DND-41 (cell line): Measurements from ENCODE around the gene ABHD6.

Experiments
- EZH2 ChIP-seq: IDR thresholded peaks from 3 replicates; pipeline ENCODE4 v1.6.1; 2012; ENCODE audit warnings: borderline replicate concordance, low read depth, mild to moderate bottlenecking, moderate library complexity, low read length, inconsistent platforms; ENCODE audit not compliant: severe bottlenecking
- TF ChIP-seq, protein P1 (sequence below): IDR thresholded peaks from 2 replicates; pipeline ENCODE4 v1.5.1; 2012; ENCODE audit warnings: borderline replicate concordance, low read length, moderate library complexity, mild to moderate bottlenecking; ENCODE audit not compliant: poor library complexity, severe bottlenecking; ENCODE audit errors: extremely low read depth

DNA sequence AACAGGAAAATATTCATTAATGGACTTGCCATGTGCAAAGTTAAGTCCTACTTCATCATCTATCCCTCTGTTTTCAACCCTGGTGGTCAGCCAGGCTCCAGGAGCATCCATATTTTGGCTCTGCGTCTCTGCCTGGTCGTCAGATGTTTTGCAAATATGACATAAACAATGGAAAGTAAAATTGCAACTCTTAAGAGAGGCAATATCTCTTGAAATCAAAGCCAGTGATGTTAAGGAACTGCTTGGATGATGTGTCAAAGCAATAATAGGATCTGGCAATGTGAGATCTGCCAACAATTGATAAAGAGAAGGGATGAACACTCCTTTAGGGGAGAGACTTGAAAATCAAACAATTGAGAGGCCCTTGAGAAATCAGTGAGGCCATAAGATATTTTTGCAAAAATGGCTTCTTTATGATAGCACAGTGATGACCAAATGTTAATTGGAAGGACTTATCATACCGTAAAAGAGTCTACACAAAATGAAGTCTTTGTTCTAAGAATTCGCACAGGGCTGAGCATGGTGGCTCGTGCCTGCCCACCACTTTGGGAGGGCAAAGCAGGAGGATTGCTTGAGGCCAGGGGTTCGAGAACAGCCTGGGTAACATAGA is 6.5 kb downstream of the ABHD6 start:
- TF ChIP-seq, protein P1, sequence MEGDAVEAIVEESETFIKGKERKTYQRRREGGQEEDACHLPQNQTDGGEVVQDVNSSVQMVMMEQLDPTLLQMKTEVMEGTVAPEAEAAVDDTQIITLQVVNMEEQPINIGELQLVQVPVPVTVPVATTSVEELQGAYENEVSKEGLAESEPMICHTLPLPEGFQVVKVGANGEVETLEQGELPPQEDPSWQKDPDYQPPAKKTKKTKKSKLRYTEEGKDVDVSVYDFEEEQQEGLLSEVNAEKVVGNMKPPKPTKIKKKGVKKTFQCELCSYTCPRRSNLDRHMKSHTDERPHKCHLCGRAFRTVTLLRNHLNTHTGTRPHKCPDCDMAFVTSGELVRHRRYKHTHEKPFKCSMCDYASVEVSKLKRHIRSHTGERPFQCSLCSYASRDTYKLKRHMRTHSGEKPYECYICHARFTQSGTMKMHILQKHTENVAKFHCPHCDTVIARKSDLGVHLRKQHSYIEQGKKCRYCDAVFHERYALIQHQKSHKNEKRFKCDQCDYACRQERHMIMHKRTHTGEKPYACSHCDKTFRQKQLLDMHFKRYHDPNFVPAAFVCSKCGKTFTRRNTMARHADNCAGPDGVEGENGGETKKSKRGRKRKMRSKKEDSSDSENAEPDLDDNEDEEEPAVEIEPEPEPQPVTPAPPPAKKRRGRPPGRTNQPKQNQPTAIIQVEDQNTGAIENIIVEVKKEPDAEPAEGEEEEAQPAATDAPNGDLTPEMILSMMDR, result no peak
- TF ChIP-seq EZH2, result no peak
